ENCODE data around the gene FAM120B. TPM values are rescaled to one million over a fixed set of nuclear protein-coding genes. Genes with fewer than 3 reads are reported as not detected.

Gene FAM120B
- total RNA-seq, 2 experiments from 2014 or later = 20.4 to 26.0 TPM

- CTCF ChIA-PET = no interaction called here
- H3K4me3 Mint-ChIP-seq = no peak overlapping the region
- H3K9me3 Mint-ChIP-seq (ENCODE audit: low read depth) = no peaks in the 10 kb centered on the region
- ATAC-seq (no peak), DNase-seq (no peak)
- peaks cover 24% of the 10 kb centered on the region for H3K4me1 Mint-ChIP-seq
- H3K36me3 Mint-ChIP-seq = no peaks in the 10 kb centered on the region
- peaks cover 84% of the 10 kb centered on the region for H3K27me3 Mint-ChIP-seq
- no peak overlapping the region for H3K27ac Mint-ChIP-seq
These were observed 30.0 kb upstream of the FAM120B start for GRCh38 chr6:170276369-170277057.

DNA sequence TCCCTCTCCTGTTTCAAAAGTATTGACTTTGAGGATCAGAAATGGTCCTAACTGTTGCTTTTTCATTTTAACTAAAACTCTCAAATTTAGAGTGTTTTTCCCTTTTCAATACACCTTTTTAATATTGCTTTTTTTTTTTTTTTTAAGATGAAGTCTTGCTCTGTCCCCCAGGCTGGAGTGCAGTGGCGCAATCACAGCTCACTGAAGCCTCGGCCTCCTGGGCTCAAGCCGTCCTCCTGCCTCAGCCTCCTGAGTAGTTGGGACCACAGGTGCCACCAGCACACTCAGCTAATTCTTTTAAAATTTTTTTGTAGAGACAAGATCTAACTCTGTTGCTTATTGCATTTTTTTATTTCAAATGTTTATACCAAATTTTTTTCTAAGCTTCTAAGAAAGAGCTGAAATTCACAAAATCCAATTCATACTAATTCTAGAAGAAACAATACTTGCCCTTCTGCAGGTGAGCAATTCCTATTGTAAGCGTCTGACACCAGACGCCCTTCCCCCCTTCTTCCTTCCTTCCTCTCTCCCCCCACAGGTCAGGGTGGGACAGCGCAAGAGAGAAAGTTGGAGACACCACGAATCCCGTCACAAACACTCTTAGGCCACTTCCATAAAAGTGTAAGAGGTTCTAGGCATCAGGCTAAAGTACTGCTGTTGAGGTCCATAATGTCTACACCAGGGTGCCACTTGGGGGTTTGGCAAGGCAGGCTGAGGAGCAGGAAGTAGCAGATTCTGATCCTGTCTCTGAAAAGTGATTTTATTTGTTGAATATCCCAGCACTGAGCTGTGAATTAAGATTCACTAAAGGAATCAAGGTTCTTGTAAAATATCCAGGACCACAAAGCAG lies 28.4 kb upstream of the FAM120B start:
- Mint-ChIP-seq H3K36me3 (no peaks in the 10 kb centered on the region), H3K4me3 (no peak overlapping the region), H3K27ac (no peak overlapping the region), H3K4me1 (peaks cover 11% of the 10 kb centered on the region), H3K9me3 (ENCODE audit: low read depth) (no peaks in the 10 kb centered on the region), H3K27me3 (peaks cover 81% of the 10 kb centered on the region)
- ATAC-seq (no peak), DNase-seq (no peak)
- CTCF ChIA-PET = interaction anchor here (1.1 kb wide), 1 partner anchor 446 kb away, joined by 3 read pairs; no protein-coding TSS in a partner anchor

- Mint-ChIP-seq H3K9me3 (ENCODE audit: low read depth) (no peaks in the 10 kb centered on the region), H3K36me3 (no peaks in the 10 kb centered on the region), H3K27me3 (peaks cover 76% of the 10 kb centered on the region), H3K4me1 (peaks cover 11% of the 10 kb centered on the region), H3K27ac (no peak overlapping the region), H3K4me3 (no peak overlapping the region)
- CTCF ChIA-PET = interaction anchor here (1.1 kb wide), 1 partner anchor 447 kb away, joined by 3 read pairs; no protein-coding TSS in a partner anchor
- DNase-seq (no peak), ATAC-seq (no peak)
These were observed 27.8 kb upstream of the FAM120B start for GRCh38 chr6:170278743-170279094.

DNA sequence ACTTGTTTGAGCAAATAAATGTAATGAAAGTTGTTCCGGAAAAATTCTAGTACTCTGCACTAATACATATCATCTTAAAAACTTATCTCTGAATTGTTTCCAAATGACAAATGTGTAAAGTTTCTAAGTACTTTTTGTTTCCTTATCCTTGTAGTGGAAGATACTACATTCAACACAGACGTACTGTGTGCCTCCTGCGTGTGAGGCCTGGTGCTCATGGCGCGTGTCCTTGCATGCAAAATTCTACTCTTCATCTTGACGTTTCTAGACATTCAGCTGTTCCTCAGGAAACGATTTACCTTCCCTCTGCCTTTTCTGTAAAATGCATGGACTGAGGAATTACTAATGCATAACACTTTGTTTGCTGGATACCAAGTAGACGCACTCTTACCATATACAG lies 27.1 kb upstream of the FAM120B start:
- H3K9me3 Mint-ChIP-seq (ENCODE audit: low read depth) = no peaks in the 10 kb centered on the region
- H3K4me3 Mint-ChIP-seq = no peak overlapping the region
- no peak overlapping the region for H3K27ac Mint-ChIP-seq
- DNase-seq (no peak), ATAC-seq (no peak)
- H3K36me3 Mint-ChIP-seq = no peaks in the 10 kb centered on the region
- H3K4me1 Mint-ChIP-seq = peaks cover 11% of the 10 kb centered on the region
- CTCF ChIA-PET = no interaction called here
- peaks cover 69% of the 10 kb centered on the region for H3K27me3 Mint-ChIP-seq

- Mint-ChIP-seq H3K27me3 (peaks cover 69% of the 10 kb centered on the region), H3K4me3 (peak overlapping the region; percentile 33), H3K27ac (no peak overlapping the region), H3K9me3 (ENCODE audit: low read depth) (no peaks in the 10 kb centered on the region), H3K36me3 (no peaks in the 10 kb centered on the region), H3K4me1 (peaks cover 11% of the 10 kb centered on the region)
- CTCF ChIA-PET = no interaction called here
- DNase-seq = peak; percentile 59
- peak; percentile 77 for ATAC-seq
These were observed 26.4 kb upstream of the FAM120B start for GRCh38 chr6:170279977-170280688.

GRCh38 chr6:170280689-170281045 lies 25.9 kb upstream of the FAM120B start:
- Mint-ChIP-seq H3K27ac (no peak overlapping the region), H3K9me3 (ENCODE audit: low read depth) (no peaks in the 10 kb centered on the region), H3K27me3 (peaks cover 66% of the 10 kb centered on the region), H3K4me1 (peaks cover 11% of the 10 kb centered on the region), H3K4me3 (peak overlapping the region; percentile 33), H3K36me3 (no peaks in the 10 kb centered on the region)
- no peak for DNase-seq
- CTCF ChIA-PET = no interaction called here
- peak; percentile 47 for ATAC-seq

DNA sequence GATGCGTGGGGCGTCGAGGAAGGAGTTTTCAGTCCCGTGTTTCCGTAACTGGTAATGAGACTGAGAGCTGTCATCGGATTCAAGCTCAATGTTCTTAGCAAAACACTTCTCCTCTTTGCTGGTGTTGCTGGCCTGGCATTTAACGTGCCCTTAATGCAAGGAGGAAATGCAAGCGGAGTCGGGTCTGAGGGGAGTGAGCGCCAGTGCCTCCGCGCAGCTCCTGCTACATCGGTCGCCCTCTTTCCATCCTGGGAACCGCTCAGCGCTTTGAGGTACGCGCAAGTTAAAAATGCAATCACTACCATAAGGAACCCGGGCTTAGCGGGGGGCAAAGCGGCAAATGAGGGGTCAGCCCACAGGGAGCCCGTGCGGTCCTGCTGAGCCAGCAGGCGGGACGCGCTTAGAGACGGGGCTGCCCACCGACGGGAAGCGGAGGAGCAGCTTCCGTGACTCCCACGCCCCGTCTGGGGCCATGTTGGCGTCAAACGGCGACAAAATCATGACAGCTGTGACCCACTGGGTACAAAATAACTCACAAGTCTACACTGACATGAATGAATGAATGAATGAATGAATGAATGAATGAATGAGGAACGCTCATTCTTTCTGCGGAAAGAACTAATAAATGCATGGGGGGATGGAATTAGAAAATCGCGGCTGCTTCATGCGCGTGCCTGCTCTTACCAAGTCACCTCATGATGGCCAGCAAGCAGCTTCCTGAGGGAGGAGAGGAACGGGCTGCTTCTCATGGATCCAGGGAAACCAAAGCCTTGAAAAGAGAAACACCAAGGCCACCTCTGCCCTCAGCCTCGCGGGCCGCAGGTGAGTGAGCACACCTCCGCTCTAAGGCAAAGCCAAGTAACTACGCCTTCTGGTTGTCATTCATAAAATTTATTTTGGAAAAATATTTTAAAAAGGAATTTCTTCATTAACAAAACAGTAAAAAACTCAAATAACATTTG lies 24.9 kb upstream of the FAM120B start:
- CTCF ChIA-PET = interaction anchor here (1.0 kb wide), 1 partner anchor 13 kb away, joined by 3 read pairs; no protein-coding TSS in a partner anchor
- H3K27me3 Mint-ChIP-seq = peaks cover 64% of the 10 kb centered on the region
- no peak for ATAC-seq

DNA sequence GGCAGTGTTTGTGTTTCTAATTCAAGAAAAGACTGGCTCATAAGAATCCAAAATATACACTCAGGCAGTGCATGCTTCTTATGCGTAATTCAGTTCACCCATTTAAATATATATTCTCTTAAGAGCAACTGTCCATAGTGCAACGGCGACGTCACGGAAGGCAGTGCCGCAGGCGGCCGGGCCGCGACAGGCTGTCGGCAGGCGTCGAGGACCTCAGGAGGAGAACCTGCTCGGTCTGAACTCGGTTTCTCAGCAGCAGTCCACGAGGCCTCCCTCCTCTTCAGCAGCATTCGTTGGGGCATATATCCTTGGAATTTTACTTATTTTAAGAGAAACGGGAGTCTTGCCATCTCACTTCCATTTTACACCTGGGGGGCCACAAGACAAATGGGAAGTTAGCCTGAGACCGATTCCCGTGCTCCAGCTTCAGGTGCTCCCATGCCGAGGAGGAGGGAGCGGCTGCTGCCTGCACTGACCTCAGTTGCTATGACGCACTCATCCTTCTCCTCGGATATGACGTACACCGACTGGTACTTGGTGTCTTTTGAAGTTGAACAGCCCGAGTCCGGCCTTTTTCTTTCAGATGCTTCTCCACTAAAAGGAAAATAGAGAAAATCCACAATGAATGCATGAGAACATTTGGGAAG lies 23.9 kb upstream of the FAM120B start:
- H3K27ac Mint-ChIP-seq = no peak overlapping the region
- peaks cover 65% of the 10 kb centered on the region for H3K27me3 Mint-ChIP-seq
- no peak for ATAC-seq
- H3K4me3 Mint-ChIP-seq = no peak overlapping the region
- H3K4me1 Mint-ChIP-seq = peaks cover 11% of the 10 kb centered on the region
- DNase-seq = no peak
- no peaks in the 10 kb centered on the region for H3K36me3 Mint-ChIP-seq
- no peaks in the 10 kb centered on the region for H3K9me3 Mint-ChIP-seq (ENCODE audit: low read depth)
- CTCF ChIA-PET = interaction anchor here (0.6 kb wide), 1 partner anchor 1312 kb away, joined by 3 read pairs; no protein-coding TSS in a partner anchor

More for the DNA sequence above, 24.9 kb upstream of the FAM120B start:
- Mint-ChIP-seq H3K36me3 (no peaks in the 10 kb centered on the region), H3K27ac (no peak overlapping the region), H3K9me3 (ENCODE audit: low read depth) (no peaks in the 10 kb centered on the region), H3K4me1 (peaks cover 11% of the 10 kb centered on the region), H3K4me3 (no peak overlapping the region)
- no peak for DNase-seq

DNA sequence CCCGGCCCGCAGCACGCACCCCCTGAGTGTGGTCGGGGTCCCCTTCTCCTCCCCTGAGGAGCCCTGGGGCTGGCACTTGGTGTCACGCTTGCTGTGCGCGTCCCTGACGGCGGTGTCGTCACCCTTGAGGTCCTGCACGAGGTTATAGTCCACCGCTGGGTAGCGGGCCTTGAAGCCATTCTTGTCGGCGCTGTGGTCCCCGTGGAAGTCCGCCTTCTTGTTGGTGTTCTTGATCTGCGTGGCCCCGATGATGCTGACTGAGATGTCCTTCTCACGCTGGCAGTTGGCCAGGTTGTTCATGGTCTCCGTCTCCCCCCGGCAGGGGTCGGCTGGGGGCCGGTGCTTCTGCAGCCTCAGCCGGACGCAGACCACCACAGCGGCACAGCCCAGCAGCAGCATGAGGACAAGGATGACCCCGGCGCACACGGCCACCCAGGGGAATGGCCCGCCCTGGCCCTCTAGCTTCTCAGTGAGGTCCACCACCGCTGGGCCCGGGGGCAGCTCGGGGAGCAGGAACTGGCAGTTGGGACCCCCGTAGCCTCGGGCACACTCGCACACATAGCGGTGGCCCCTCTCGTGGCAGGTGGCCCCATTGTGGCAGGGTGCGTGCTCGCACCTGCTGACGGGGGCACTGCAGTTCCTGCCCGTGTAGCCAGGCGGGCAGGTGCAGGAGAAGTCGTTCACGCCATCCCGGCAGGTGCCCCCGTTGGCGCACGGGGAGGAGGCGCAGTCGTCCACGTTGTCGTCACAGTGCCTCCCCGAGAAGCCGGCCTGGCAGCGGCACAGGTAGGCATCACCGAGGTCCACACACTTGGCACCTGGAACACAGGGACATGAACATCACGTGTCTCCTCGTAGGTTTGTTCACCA lies 23.1 kb upstream of the FAM120B start:
- no peaks in the 10 kb centered on the region for H3K9me3 Mint-ChIP-seq (ENCODE audit: low read depth)
- no peaks in the 10 kb centered on the region for H3K36me3 Mint-ChIP-seq
- ATAC-seq = no peak
- H3K27ac Mint-ChIP-seq = no peak overlapping the region
- CTCF ChIA-PET = interaction anchor here (0.6 kb wide), 1 partner anchor 1313 kb away, joined by 3 read pairs; no protein-coding TSS in a partner anchor
- no peak for DNase-seq
- H3K27me3 Mint-ChIP-seq = peaks cover 65% of the 10 kb centered on the region
- H3K4me3 Mint-ChIP-seq = no peak overlapping the region
- peaks cover 7% of the 10 kb centered on the region for H3K4me1 Mint-ChIP-seq

DNA sequence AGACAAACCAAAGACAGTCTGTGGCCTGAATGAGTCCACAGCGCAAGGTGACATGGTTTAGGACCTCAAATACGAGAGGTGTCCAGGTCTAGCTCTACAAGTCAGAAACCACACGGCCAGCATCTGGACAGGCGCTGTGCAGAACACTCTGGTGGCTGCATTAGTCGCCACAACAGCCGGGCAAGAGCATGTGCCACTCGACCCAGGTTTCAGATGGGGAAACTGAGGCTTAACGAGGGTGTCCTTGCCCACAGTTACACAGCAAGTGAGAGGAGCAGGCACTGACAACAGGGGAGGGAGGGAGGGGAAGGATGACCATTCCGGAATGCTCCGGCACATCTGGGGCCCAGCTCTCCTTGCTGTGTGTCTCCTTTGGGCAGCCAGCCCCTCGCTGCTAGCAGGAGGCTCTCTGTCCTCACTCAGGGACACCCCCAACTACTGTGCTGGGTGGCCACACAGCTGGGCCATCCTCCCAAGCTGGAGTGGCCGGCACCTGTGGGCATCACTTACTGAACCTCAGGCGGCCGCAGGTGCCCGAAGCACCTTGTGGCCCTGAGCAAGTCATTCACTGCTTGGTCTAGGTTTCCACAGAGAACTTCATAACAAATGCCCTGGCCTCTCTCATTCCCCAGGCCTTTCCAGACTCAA lies 22.3 kb upstream of the FAM120B start:
- CTCF ChIA-PET = no interaction called here
- no peak for ATAC-seq
- H3K9me3 Mint-ChIP-seq (ENCODE audit: low read depth) = no peaks in the 10 kb centered on the region
- H3K4me1 Mint-ChIP-seq = peaks cover 6% of the 10 kb centered on the region
- peaks cover 63% of the 10 kb centered on the region for H3K27me3 Mint-ChIP-seq
- no peak overlapping the region for H3K4me3 Mint-ChIP-seq
- no peaks in the 10 kb centered on the region for H3K36me3 Mint-ChIP-seq
- no peak for DNase-seq
- H3K27ac Mint-ChIP-seq = no peak overlapping the region

DNA sequence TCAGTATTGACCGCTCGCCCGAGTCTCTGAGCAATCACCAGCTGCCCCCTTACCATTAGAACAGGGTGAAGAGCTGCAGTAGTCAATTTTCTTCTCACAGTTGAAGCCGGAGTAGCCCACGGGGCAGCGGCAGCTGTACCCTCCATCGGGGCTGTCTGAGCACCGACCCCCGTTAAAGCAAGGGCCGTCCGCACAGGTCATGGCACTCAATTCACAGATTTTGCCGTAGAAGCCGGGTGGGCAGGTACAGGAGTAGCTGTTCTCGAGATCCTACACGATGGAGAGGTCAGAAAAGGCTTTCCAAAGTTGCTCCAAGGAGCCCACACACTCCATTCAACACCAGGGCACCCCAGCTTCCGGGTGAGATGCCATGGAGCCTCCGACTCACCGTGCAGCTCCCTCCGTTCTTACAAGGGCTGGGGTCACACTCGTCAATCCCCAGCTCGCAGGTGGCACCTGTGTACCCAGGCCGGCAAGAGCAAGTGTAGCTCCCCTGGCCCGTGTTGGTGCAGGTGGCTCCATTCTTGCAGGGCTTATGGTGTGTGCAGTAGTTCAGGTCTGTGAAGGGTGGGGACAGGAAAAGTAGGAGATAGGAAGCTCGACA lies 21.6 kb upstream of the FAM120B start:
- Mint-ChIP-seq H3K27ac (no peak overlapping the region), H3K36me3 (no peaks in the 10 kb centered on the region), H3K27me3 (peaks cover 56% of the 10 kb centered on the region), H3K4me3 (no peak overlapping the region), H3K4me1 (peaks cover 6% of the 10 kb centered on the region), H3K9me3 (ENCODE audit: low read depth) (no peaks in the 10 kb centered on the region)
- no peak for DNase-seq
- no peak for ATAC-seq
- CTCF ChIA-PET = no interaction called here

Measured in activated CD8-positive, alpha-beta memory T cell treated with anti-CD3 and anti-CD28 coated beads, Interleukin-2, amount 10 ng/mL, durations not matched to agents 7 days and 5 days (primary cell).